Muscle layer of colon (tissue), 2 donors: ENCODE measurements around the gene RTKN.
A peak's percentile ranks its signal among the peaks of the same experiment; 100 is the strongest.

Source experiments
- H3K27ac ChIP-seq: one replicate; pipeline ENCODE4 v1.7.0; 2013; ENCODE audit warnings: low read depth, mild to moderate bottlenecking, low read length, moderate library complexity
- H3K27me3 ChIP-seq, 2 donors: one replicate each; pipeline ENCODE4 v1.7.0; 2013; ENCODE audit warnings: low read length in 2 of 2, mild to moderate bottlenecking in 2 of 2; ENCODE audit not compliant: insufficient read depth in 2 of 2, control insufficient read depth in 1 of 2
- H3K36me3 ChIP-seq: one replicate; pipeline ENCODE4 v1.7.0; 2013; ENCODE audit warnings: mild to moderate bottlenecking, low read length; ENCODE audit not compliant: insufficient read depth
- H3K4me1 ChIP-seq: one replicate; pipeline ENCODE4 v1.7.0; 2013; ENCODE audit warnings: mild to moderate bottlenecking, low read length; ENCODE audit not compliant: insufficient read depth
- H3K4me3 ChIP-seq, 2 donors: one replicate each; pipeline ENCODE4 v1.7.0; 2013; ENCODE audit warnings: low read length in 2 of 2, low read depth in 1 of 2, mild to moderate bottlenecking in 1 of 2, moderate library complexity in 1 of 2
- H3K9ac ChIP-seq: one replicate; pipeline ENCODE4 v1.7.0; 2013; ENCODE audit warnings: low read length
- H3K9me3 ChIP-seq: one replicate; pipeline ENCODE4 v1.7.0; 2013; ENCODE audit warnings: mild to moderate bottlenecking, low read length
- donor health status: abdominal sarcoma.
- donor health status: Adenocarcinoma of cecum.

RTKN gene

DNA sequence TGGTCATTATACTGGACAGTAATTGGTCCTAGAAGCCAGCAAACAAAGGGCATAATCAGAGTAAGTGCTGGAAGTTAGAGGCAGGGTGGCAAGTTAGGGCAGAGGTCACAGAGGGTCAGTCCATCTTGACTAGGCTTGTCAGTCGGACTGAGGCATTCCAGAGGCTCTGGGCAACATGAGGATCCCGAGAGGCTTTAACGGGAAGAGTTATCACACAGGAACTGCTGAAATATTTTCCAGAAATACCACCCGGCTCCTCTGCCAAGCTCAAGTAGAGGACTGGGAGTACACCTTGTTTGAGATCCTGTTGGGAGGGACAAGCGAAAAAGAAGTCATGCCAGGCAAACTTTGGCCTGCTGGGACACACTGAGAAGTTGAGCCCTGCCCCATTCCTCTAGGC, 34.1 kb downstream of the RTKN start:
- no peak overlapping the region for H3K9ac ChIP-seq
- H3K4me3 ChIP-seq = no peak overlapping the region

DNA sequence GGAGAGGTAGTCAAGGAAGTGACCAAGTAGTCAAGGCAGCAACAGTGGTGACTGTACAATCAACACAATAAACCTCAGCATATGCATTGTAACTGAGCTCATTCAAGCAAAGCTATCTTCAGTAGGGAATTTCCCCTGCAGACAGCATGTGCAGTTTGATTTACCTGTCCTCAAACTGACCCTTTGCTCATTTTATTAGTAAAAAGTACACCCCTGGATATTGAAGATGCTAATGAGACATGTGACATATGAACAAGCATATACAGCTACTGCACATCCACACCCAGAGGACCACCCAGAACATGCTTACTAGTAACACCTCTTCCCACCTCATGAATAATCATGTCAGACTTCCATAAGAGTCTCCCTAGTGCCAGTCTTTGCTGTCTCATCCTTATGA, 35.7 kb downstream of the RTKN start:
- Histone ChIP-seq H3K27ac (no peak overlapping the region), H3K4me1 (no peaks in the 10 kb centered on the region), H3K4me3 (no peak overlapping the region), H3K36me3 (no peaks in the 10 kb centered on the region), H3K9ac (no peak overlapping the region), H3K9me3 (no peaks in the 10 kb centered on the region), H3K27me3 (no peaks in the 10 kb centered on the region)

More for the DNA sequence above, 34.1 kb downstream of the RTKN start:
- Histone ChIP-seq H3K27me3 (no peaks in the 10 kb centered on the region), H3K4me1 (no peaks in the 10 kb centered on the region), H3K9me3 (no peaks in the 10 kb centered on the region), H3K27ac (no peak overlapping the region), H3K36me3 (no peaks in the 10 kb centered on the region)

GRCh38 chr2:74401891-74402290, 39.8 kb downstream of the RTKN start:
- Histone ChIP-seq H3K4me3 (no peak overlapping the region), H3K9ac (no peak overlapping the region), H3K4me1 (no peaks in the 10 kb centered on the region), H3K27me3 (no peaks in the 10 kb centered on the region), H3K36me3 (no peaks in the 10 kb centered on the region), H3K9me3 (no peaks in the 10 kb centered on the region), H3K27ac (no peak overlapping the region)

DNA sequence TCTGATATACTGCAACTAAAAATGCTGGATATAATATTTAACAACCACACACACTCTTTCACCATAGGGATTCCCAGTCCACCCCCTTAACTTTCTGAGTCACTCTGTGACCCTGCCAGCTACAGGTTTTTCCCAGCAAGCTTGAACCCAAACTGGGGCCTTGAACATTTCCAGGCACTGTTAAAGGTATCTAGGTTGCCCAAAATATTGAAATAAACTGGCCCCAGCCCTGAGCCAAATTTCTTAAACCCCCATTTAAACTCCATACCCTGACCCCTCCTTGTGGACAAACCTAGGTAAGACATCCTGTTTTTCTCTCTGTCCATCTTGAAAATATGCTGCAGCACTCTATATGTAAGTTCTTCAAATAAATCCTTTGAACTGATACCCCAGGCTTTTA, 42.0 kb downstream of the RTKN start:
- no peaks in the 10 kb centered on the region for H3K4me1 ChIP-seq
- no peak overlapping the region for H3K9ac ChIP-seq
- no peaks in the 10 kb centered on the region for H3K27me3 ChIP-seq
- H3K27ac ChIP-seq = no peak overlapping the region
- H3K4me3 ChIP-seq = no peak overlapping the region
- H3K9me3 ChIP-seq = no peaks in the 10 kb centered on the region
- H3K36me3 ChIP-seq = no peaks in the 10 kb centered on the region

GRCh38 chr2:74396149-74396548, 45.6 kb downstream of the RTKN start:
- Histone ChIP-seq H3K4me3 (no peak overlapping the region), H3K27ac (no peak overlapping the region), H3K9me3 (no peaks in the 10 kb centered on the region), H3K27me3 (no peaks in the 10 kb centered on the region), H3K9ac (no peak overlapping the region), H3K4me1 (peaks cover 5% of the 10 kb centered on the region), H3K36me3 (no peaks in the 10 kb centered on the region)

- no peak overlapping the region for H3K4me3 ChIP-seq
- no peaks in the 10 kb centered on the region for H3K9me3 ChIP-seq
- no peaks in the 10 kb centered on the region for H3K36me3 ChIP-seq
- H3K27ac ChIP-seq = no peak overlapping the region
- H3K27me3 ChIP-seq = no peaks in the 10 kb centered on the region
- peaks cover 31% of the 10 kb centered on the region for H3K4me1 ChIP-seq
- no peak overlapping the region for H3K9ac ChIP-seq
These were observed 48.2 kb downstream of the RTKN start for GRCh38 chr2:74393525-74393924.

GRCh38 chr2:74392449-74392743, 49.3 kb downstream of the RTKN start:
- H3K36me3 ChIP-seq = no peaks in the 10 kb centered on the region
- peaks cover 36% of the 10 kb centered on the region for H3K4me1 ChIP-seq
- no peaks in the 10 kb centered on the region for H3K9me3 ChIP-seq
- H3K9ac ChIP-seq = no peak overlapping the region
- H3K4me3 ChIP-seq = peak overlapping the region; percentile 72 to 80
- H3K27ac ChIP-seq = peak overlapping the region; percentile 79
- no peaks in the 10 kb centered on the region for H3K27me3 ChIP-seq

DNA sequence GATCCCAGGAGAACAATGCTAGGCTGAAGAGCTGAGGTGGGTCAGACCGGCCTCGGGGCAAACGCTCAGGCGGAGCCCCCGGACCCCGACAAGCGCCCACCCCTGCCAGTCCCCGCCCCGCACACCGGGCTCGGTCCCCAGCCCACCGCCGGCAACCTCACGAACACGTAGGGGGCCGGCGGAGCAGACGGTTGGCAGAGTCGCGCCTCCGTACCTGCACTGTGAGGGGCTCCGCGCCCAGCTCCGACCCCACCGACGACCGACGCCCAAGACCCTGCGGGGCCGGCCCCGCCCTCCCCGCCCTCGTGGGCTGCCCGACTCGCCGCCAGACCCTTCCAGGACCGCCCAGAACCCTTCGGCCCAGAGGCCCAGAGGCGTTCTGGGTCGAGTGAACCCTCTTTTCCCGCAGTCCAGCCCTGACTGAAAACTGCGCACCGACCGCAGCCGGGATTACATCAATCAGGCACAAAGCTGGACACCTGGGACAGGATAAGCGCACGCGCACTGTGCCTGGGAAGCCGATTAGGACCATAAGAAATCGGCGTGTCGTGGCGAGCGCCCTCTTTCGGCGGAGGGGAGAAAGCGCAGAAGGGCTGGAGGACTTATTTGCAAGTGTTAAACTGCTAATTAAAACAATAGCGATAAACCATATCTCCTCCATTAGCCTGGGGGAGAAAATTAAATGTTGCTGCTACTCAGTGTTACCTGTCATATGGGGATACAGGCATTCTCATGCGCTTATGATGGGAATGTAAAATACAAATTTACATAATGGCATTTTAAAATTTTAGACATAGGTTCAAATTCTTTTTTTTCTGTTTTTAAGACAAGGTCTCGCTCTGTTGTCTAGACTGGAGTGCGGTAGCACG, 49.9 kb downstream of the RTKN start:
- Histone ChIP-seq H3K4me1 (peaks cover 36% of the 10 kb centered on the region), H3K27me3 (no peaks in the 10 kb centered on the region), H3K9ac (peak overlapping the region; percentile 66), H3K27ac (peak overlapping the region; percentile 79), H3K9me3 (no peaks in the 10 kb centered on the region), H3K36me3 (no peaks in the 10 kb centered on the region), H3K4me3 (peak overlapping the region; percentile 72 to 80)

DNA sequence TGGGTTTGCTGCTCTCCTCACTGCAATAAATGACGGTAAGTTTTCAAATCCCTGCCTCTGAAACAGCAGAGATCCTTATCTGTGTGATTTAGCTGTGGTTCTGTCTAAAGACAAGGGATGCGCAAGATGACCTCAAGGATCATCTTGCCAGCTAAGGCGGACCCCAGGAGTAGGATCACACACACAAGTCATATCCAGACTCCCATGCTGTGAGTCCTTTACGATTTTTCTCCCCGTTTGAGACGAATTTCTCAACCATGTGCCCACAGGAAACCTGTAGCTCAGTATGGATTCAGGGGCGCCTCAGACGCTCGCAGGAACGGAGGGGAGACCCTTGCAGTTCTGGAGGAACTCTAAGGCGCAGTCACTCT, 50.5 kb downstream of the RTKN start:
- Histone ChIP-seq H3K36me3 (no peaks in the 10 kb centered on the region), H3K27ac (peak overlapping the region; percentile 79), H3K9me3 (no peaks in the 10 kb centered on the region), H3K4me1 (peaks cover 36% of the 10 kb centered on the region), H3K9ac (peak overlapping the region; percentile 66), H3K4me3 (peak overlapping the region; percentile 72 to 80), H3K27me3 (no peaks in the 10 kb centered on the region)

- no peaks in the 10 kb centered on the region for H3K27me3 ChIP-seq
- no peaks in the 10 kb centered on the region for H3K36me3 ChIP-seq
- no peak overlapping the region for H3K27ac ChIP-seq
- peak overlapping the region; percentile 72 to 80 for H3K4me3 ChIP-seq
- no peaks in the 10 kb centered on the region for H3K9me3 ChIP-seq
- H3K4me1 ChIP-seq = peaks cover 36% of the 10 kb centered on the region
- peak overlapping the region; percentile 66 for H3K9ac ChIP-seq
These were observed 51.1 kb downstream of the RTKN start for GRCh38 chr2:74390606-74391005.

GRCh38 chr2:74387346-74387745, 54.4 kb downstream of the RTKN start:
- Histone ChIP-seq H3K9me3 (no peaks in the 10 kb centered on the region), H3K4me1 (peaks cover 40% of the 10 kb centered on the region), H3K4me3 (no peak overlapping the region), H3K9ac (no peak overlapping the region), H3K27ac (no peak overlapping the region), H3K27me3 (no peaks in the 10 kb centered on the region), H3K36me3 (peaks cover 5% of the 10 kb centered on the region)

DNA sequence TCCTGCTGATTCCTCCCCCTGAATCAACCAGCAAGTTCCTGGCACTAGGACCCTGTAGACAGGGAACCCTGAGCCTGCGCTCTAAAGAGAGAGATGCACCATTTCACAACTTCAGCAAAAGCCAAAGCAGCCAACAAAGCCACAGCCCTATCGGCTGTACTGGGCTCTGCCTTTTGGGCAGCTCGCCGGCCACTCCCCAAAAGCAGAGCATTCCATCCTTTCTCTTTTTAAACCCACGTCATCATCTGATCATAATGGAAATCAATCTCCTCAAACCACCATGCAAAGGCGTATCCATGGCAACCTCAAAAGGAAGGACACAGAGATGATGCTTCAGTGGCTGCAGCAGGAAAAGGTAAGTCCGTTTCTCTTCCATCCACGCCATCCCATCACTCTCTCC, 56.3 kb downstream of the RTKN start:
- no peaks in the 10 kb centered on the region for H3K27me3 ChIP-seq
- no peak overlapping the region for H3K9ac ChIP-seq
- H3K9me3 ChIP-seq = no peaks in the 10 kb centered on the region
- H3K27ac ChIP-seq = no peak overlapping the region
- H3K4me1 ChIP-seq = peaks cover 45% of the 10 kb centered on the region
- no peak overlapping the region for H3K4me3 ChIP-seq
- H3K36me3 ChIP-seq = peaks cover 5% of the 10 kb centered on the region
